Globus pallidus (tissue), 1 donor: ENCODE results near the gene PCBP1.
A peak's percentile ranks its signal among the peaks of the same experiment; 100 is the strongest.
"Not testable (repeated sequence)": the region's sequence is repeated elsewhere in the genome, so short reads cannot be mapped to it uniquely, and the experiment has no call there.

Experiments
- DNase-seq: peaks from one replicate; pipeline ENCODE4 v3.0.0-alpha.2; 2015; ENCODE audit warnings: low spot score

The PCBP1 gene

GRCh38 chr2:70081221-70081620 is 6.1 kb upstream of the PCBP1 start:
- DNase-seq: no peak

- no peak for DNase-seq
Observed at GRCh38 chr2:70083344-70084156, 3.7 kb upstream of the PCBP1 start.

GRCh38 chr2:70084973-70085710 is 2.1 kb upstream of the PCBP1 start:
- DNase-seq: no peak

GRCh38 chr2:70085711-70086277 is 1.5 kb upstream of the PCBP1 start:
- DNase-seq: no peak

GRCh38 chr2:70086278-70086837 is 919 bp upstream of the PCBP1 start:
- DNase-seq: peak; percentile 72

- DNase-seq: peak; percentile 71
Observed at GRCh38 chr2:70087702-70088597, 673 bp downstream of the PCBP1 start.

- DNase-seq: no peak
Observed at GRCh38 chr2:70088598-70089219, 1.4 kb downstream of the PCBP1 start.

- DNase-seq: no peak
Observed at GRCh38 chr2:70089220-70089982, 2.1 kb downstream of the PCBP1 start.

GRCh38 chr2:70089983-70090525 is 2.8 kb downstream of the PCBP1 start:
- no peak for DNase-seq

- DNase-seq: no peak
Observed at GRCh38 chr2:70090706-70091334, 3.5 kb downstream of the PCBP1 start.

GRCh38 chr2:70091364-70091763 is 4.1 kb downstream of the PCBP1 start:
- no peak for DNase-seq

- no peak for DNase-seq
Observed at GRCh38 chr2:70091816-70092215, 4.5 kb downstream of the PCBP1 start.

- DNase-seq: not testable (repeated sequence)
Observed at GRCh38 chr2:70092576-70093243, 5.4 kb downstream of the PCBP1 start.

- DNase-seq: no peak
Observed at GRCh38 chr2:70094171-70094977, 7.1 kb downstream of the PCBP1 start.

- peak; percentile 94 for DNase-seq
Observed at GRCh38 chr2:70094978-70095719, 7.9 kb downstream of the PCBP1 start.

- DNase-seq: no peak
Observed at GRCh38 chr2:70095720-70096670, 8.7 kb downstream of the PCBP1 start.
